D341Med (cell line): ENCODE data around the gene SH2D3A.
"Not testable (repeated sequence)": the region's sequence is repeated elsewhere in the genome, so short reads cannot be mapped to it uniquely, and the experiment has no call there.

ENCODE experiments used
- DNase-seq: peaks from one replicate; pipeline ENCODE4 v3.0.0; 2012; ENCODE audit warnings: low spot score

The SH2D3A gene

DNA sequence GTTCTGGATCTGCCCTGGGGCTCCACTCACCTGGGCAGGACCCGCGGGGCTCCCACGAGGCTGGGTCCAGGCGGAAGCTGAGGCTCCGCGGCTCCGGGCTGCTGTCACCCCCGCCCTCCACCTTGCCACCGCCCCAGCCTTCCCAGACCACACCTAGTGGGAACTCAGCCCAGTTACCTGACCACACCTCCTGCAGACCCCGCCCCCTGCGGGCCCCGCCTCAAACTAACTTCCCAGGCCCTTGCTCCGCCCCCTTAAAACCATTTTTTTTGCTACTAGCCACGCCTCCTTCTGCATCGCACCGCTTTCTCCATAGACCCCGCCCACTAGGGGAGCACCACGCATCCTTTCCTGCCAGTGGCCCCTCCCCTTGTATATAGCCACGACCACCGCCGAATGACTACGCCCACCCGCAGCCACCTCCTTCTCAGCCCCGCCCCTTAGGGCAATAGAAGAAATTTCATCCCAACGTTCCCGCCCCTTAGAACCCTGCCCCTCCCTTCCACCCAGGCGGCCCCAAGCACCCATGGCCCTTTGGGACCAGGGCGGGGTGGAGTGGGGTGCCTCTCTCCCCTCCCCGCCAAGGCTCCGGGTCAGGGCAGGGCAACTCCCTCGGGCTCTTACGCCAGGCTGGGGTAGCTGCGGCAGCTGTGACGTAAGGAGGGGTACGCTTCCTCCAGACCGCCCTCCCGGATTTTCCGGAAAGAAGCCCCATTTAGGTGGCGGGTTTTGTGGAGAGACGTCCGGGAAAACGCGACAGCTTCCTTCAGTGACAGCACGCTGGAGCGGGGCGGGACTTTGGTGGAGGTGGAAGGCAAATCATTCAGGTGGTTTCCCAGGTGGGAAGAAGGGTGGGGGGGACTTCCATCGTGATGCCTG lies at the start of gene SH2D3A:
TSS of gene SH2D3A (minus strand) at position 79 of the 879 bp plus-strand sequence. CDS start 3,687 bp downstream, outside the sequence.
- DNase-seq = peak; percentile 85

- no peak for DNase-seq
These were observed 46.4 kb upstream of the SH2D3A start for GRCh38 chr19:6813659-6814058.

DNA sequence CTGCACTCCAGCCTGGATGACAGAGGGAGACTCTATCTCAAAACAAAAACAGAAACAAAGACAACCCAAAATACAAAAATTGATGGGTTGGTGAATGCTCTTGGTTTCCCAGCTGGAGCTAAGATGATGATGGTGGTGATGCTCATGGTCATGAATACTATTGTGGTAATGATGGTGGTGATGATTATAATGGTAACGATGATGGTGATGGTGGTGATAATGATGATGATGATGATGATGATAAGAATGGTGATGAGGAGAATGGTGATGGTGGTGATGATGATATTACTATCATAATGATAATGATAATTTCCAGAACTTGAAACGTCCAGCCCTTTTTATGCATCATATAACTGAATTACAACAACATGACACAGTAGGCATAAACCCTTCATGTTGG lies 45.4 kb upstream of the SH2D3A start:
- DNase-seq = no peak

- DNase-seq = peak; percentile 71
These were observed 44.7 kb upstream of the SH2D3A start for GRCh38 chr19:6811906-6812305.

DNA sequence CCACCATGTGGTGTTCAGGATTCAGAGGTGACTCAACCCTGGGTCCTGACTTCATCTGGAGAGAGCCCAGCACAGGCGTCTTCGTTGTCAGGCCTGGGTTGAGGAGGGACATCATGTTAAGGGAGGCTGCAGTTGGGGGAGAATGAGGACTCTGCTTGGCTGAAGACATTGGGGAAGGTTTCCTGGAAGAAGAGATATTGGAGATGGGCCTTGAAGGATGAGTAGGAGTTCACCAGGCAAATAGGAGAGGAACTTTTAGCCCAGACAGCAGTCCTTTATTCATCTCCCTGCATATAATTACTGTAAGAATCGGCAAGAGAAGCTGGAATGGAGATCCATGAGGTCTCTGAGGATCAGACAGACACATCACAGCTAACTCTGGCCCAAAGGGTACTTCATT lies 44.1 kb upstream of the SH2D3A start:
- no peak for DNase-seq

DNA sequence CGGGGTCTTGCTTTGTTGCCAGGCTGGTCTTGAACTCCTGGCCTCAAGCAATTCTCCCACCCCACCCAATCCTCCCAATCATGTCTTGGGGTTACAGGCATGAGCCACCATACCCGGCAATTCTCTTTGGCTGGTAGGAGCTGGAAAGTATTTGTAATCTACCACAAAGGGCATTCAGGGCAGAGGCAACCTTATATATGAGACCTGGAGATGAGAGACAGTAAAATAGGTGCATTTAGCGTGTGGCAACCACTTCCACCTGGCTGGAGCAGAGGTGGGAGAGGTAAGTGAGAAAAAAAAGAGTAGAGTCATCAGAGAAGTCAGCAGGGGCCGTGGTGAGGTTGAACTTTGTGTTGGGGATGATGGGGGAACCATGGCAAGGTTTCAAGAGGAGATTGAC lies 42.0 kb upstream of the SH2D3A start:
- no peak for DNase-seq

- no peak for DNase-seq
These were observed 41.3 kb upstream of the SH2D3A start for GRCh38 chr19:6808494-6808893.

DNA sequence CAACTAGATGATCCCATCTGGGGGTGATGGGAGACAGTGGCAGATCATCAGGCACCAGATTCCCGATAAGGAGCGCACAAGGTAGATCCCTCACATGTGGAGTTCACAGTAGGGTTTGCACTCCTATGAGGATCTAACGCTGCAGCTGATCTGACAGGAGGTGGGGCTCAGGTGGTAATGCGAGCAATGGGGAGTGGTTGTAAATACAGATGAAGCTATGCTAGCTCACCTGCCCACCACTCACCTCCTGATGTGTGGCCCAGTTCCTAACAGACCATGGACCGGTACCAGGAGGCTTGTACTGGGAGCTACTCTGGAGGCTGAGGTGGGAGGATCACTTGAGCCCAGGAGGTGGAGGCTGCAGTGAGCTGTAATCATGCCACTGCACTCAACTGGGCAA lies 40.1 kb upstream of the SH2D3A start:
- no peak for DNase-seq

GRCh38 chr19:6806488-6806887 lies 39.3 kb upstream of the SH2D3A start:
- DNase-seq = no peak

DNA sequence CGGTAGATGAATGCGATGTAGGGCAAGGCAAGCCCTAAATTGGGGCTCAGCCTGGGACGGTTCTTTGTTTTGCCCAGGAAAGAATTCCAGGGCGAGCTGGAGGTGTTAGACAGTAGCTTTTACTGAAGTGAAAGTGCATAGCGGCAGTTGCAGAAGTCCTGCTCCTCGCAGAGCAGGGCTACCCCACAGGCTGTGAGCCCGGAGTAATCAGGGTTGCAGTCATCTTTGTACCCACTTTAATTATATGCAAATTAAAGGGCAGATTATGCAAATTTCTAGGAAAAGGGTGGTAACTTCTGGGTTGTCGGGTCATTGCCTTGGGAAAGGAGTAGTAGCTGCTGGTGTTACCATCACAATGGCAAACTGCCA lies 35.8 kb upstream of the SH2D3A start:
- no peak for DNase-seq

- DNase-seq = no peak
These were observed 35.3 kb upstream of the SH2D3A start for GRCh38 chr19:6802336-6803035.

DNA sequence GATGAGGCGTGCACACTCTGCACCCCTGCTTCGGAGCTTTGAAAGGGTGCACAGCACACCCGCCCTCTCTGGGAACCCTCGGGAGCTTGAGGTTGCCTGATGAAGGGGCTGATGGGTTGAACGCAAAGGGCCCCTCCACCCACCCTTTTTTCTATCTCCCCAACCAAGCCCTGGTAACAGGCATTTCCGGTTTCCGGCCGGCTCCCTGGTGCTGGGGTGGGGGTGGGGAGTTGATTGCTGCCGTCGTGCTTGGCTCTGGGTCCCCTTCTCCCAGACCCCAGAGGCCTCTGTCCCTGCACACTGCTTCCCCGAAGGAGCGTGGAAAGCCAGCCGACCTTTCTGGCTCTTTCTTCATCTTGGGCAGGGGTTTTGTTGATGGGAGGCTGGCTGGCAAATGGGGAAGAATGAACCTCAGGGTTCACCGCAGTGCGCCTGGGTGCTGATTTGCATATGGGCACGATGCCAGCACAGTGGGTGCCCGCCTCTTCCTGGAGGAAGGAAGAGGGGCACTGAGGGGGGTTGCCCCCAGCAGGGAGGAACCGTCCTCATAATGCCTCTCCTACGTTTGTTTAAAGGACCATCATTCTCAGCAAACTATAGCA lies 34.4 kb upstream of the SH2D3A start:
- DNase-seq = no peak

- DNase-seq = no peak
These were observed 33.8 kb upstream of the SH2D3A start for GRCh38 chr19:6800991-6801484.

DNA sequence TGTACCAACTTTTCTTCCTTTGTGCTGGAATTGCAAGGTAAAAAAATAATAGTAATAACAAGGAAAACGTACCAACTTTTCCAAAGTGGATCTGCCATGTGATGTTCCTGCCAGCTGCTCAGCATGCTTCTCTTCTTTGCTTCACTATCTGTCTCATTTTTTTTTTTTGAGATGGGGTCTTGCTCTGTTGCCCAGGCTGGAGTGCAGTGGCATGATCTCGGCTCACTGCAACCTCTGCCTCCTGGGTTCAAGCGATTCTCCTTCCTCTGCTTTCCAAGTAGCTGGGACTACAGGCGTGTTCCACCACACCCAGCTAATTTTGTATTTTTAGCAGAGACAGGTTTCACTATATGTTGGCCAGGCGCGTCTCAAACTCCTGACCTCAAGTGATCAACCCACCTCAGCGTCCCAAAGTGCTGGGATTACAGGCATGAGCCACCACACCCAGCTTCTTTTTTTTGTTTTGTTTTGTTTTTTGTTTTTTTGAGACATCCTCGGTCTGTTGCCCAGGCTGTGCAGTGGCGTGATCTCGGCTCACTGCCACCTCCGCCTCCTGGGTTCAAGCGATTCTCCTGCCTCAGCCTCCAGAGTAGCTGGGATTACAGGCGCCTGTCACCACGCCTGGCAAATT lies 33.0 kb upstream of the SH2D3A start:
- not testable (repeated sequence) for DNase-seq

DNA sequence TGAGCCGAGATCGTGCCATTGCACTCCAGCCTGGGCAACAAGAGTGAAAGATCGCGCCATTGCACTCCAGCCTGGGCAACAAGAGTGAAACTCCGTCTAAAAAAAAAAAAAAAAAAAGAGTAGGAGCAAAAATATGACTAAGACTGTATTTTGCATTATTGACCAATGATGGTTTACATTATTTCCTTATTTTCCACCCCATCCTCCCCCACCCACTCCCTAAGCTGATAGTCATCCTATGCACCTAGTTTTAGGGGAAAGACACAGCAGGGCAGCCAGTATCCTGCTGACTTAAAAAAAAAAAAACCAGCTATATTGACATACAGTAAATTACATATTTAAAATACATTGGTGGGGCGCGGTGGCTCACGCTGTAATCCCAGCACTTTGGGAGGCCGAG lies 30.4 kb upstream of the SH2D3A start:
- DNase-seq = no peak

DNA sequence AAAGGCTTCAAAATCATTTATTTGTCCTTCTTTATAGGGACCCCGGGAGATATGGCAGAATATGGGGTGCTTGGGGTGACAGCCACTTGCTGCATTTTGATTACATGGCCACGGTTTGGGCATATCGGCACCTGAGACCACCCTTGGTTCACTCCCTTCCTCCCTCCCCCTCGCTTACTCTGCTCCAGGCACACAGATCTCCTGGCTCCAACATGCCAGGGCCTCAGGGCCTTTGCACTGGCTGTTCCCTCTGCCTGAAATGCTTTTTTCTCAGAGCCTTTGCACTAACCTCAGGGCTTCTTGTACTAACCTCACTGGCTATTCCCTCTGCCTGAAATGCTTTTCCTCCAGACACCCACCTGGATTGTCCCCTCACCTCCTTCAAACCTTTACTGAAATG lies 29.0 kb upstream of the SH2D3A start:
- no peak for DNase-seq

- no peak for DNase-seq
These were observed 27.6 kb upstream of the SH2D3A start for GRCh38 chr19:6794686-6795431.

DNA sequence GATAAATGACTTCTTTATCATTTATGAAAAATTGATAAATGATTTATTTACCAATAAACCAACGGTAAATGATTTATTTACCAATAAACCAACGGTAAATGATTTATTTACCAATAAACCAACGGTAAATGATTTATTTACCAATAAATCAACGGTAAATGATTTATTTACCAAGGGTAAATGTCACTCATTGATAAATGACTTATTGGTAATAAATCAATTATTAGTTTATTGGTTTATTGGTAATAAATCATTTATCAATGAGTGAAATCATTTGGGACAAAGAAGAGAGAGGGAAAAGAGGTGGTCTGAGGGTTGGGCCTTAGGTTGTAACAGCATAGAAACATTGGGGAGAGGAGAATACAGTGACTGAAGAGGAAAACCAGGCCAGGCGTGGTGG lies 26.7 kb upstream of the SH2D3A start:
- no peak for DNase-seq

DNA sequence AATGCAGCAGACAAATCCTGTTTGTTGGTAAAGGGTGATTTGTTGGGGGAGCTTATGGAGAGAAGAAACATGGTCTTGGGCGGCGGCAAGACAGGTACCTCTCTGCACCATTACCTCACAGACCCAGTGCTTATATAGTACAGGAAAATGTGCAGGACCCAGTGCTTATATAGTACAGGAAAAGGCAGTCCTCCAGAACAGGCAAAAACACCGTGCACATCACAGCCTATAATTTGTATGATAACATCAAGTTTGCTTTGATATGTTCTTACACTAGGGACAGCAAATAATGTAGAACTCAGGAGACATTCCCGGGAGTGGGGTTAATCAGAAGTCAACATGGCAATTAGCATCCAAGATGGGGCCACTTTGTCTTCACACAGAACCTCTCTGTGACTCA lies 26.2 kb upstream of the SH2D3A start:
- no peak for DNase-seq

- DNase-seq = no peak
These were observed 24.0 kb upstream of the SH2D3A start for GRCh38 chr19:6791237-6791636.

DNA sequence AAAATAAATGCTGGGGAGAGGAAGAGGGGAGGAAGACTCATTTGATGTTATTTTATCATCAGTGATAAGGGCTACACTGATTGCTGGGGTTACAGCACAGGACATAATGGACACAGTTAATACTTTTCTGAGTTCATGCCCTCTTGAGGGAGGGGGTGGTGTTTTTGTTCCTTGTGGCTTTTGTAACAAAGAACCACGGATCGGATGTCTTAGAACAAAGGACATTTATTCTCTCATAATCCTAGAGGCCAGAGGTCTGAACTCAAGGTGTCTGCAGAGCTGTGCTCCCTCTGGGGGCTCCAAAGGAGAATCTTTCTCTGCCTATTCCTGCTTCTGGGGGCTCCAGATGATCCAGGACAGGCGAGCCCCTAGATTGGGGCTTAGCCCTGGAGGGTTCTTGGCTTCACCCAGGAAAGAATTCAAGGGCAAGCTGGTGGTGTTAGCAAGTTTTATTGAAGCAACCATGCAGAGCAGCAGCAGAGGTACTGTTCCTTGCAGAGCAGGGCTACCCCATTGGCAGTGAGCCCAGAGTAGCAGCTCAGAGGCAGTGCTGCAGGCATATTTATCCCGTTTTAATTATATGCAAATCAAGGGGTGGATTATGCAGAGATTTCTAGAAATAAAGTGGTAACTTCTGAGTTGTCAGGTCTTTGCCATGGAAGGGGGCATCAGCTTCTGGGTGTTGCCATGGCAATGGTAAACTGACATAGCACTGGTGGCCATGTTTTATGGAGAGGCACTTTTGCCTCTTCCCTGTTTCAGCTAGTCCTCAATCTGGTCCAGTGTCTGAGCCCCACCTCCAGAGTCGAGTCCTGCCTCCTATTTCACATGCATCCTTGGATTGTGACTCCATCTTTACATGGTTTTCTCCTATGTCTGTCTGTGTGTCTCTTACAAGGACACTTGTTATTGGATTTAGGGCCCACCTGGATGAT lies 23.2 kb upstream of the SH2D3A start:
- no peak for DNase-seq
